Activated T-helper 1 cell treated with Interleukin-2 at 50 U/mL for 16 hours (primary cell): ENCODE results near the gene PTK7.
"Not testable (repeated sequence)": the region's sequence is repeated elsewhere in the genome, so short reads cannot be mapped to it uniquely, and the experiment has no call there.

Source experiments
- DNase-seq: peaks from one replicate; pipeline ENCODE4 v3.0.0-alpha.2; 2020; ENCODE audit warnings: low read depth

The PTK7 gene

GRCh38 chr6:43086022-43086658 lies 10.0 kb downstream of the PTK7 start:
- no peak for DNase-seq

GRCh38 chr6:43088654-43089056 lies 12.5 kb downstream of the PTK7 start:
- no peak for DNase-seq

GRCh38 chr6:43089467-43089866 lies 13.4 kb downstream of the PTK7 start:
- DNase-seq: no peak

- no peak for DNase-seq
Measured at GRCh38 chr6:43089874-43090558, 13.9 kb downstream of the PTK7 start.

- DNase-seq: no peak
Measured at GRCh38 chr6:43090559-43090956, 14.4 kb downstream of the PTK7 start.

- DNase-seq: no peak
Measured at GRCh38 chr6:43091020-43091419, 14.9 kb downstream of the PTK7 start.

GRCh38 chr6:43091436-43091991 lies 15.4 kb downstream of the PTK7 start:
- DNase-seq: no peak

- DNase-seq: no peak
Measured at GRCh38 chr6:43092635-43093034, 16.5 kb downstream of the PTK7 start.

- no peak for DNase-seq
Measured at GRCh38 chr6:43093436-43094289, 17.5 kb downstream of the PTK7 start.

- no peak for DNase-seq
Measured at GRCh38 chr6:43095939-43096338, 19.8 kb downstream of the PTK7 start.

GRCh38 chr6:43096451-43097097 lies 20.5 kb downstream of the PTK7 start:
- DNase-seq: no peak

- no peak for DNase-seq
Measured at GRCh38 chr6:43097098-43097489, 21.0 kb downstream of the PTK7 start.

GRCh38 chr6:43097502-43097901 lies 21.4 kb downstream of the PTK7 start:
- DNase-seq: no peak

- no peak for DNase-seq
Measured at GRCh38 chr6:43101497-43101896, 25.4 kb downstream of the PTK7 start.

GRCh38 chr6:43103253-43103876 lies 27.3 kb downstream of the PTK7 start:
- DNase-seq: no peak

GRCh38 chr6:43105538-43106222 lies 29.6 kb downstream of the PTK7 start:
- no peak for DNase-seq

GRCh38 chr6:43107344-43108062 lies 31.4 kb downstream of the PTK7 start:
- DNase-seq: no peak

GRCh38 chr6:43113431-43114260 lies 37.5 kb downstream of the PTK7 start:
- no peak for DNase-seq

GRCh38 chr6:43115365-43115764 lies 39.3 kb downstream of the PTK7 start:
- no peak for DNase-seq

GRCh38 chr6:43117466-43117865 lies 41.4 kb downstream of the PTK7 start:
- not testable (repeated sequence) for DNase-seq
